ENCODE measurements around the gene HLA-B.

- TF ChIP-seq FOXP2 (optimal IDR thresholded peaks at IDR 0.05; ENCODE audit: borderline replicate concordance, extremely low read depth, extremely low read length, insufficient read depth) (no peak), REST (IDR thresholded peaks at IDR 0.05; ENCODE audit: insufficient read depth in 1 of 2, low read depth in 2 of 2, low read length in 2 of 2) (no peak)
Observed at GRCh38 chr6:31381666-31382065, 24.7 kb upstream of the HLA-B start.
